ENCODE data around the gene EFCAB14. TPM values are rescaled to one million over a fixed set of nuclear protein-coding genes. Genes with fewer than 3 reads are reported as not detected.

The EFCAB14 gene
- polyA plus RNA-seq, 3 donors: 31.4 to 75.5 (median 49.8) TPM

- no peak overlapping the region for H2AFZ ChIP-seq (ENCODE audit: insufficient read depth, low read depth, low read length, poor library complexity, severe bottlenecking)
- no peak for TF ChIP-seq CTCF (IDR thresholded peaks at IDR 0.05)
- no peaks in the 10 kb centered on the region for H4K20me1 ChIP-seq (ENCODE audit: insufficient read depth, low read length)
- Mint-ChIP-seq H3K9me3 (peaks cover 0 to 11% (median 3%) of the 10 kb centered on the region in 7 donors), H3K36me3 (no peaks in the 10 kb centered on the region), H3K4me1 (no peaks in the 10 kb centered on the region), H3K27ac (no peak overlapping the region), H3K27me3 (ENCODE audit: low read depth in 3 of 3) (peaks cover 10 to 25% (median 14%) of the 10 kb centered on the region in 3 donors), H3K4me3 (no peak overlapping the region)
- no peaks in the 10 kb centered on the region for H3K27me3 ChIP-seq (ENCODE audit: control insufficient read depth in 2 of 2, insufficient read depth in 2 of 2, low read length in 2 of 2)
- no peak overlapping the region for H3K27ac ChIP-seq (ENCODE audit: low read depth in 1 of 2, low read length in 2 of 2)
- no peak overlapping the region for H3K4me3 ChIP-seq (replicated peaks in 1 of 3; ENCODE audit: low read depth in 2 of 3, low read length in 3 of 3)
- H3K36me3 ChIP-seq (replicated peaks in 1 of 2; ENCODE audit: control insufficient read depth in 1 of 2, insufficient read depth in 2 of 2, low read length in 2 of 2): no peaks in the 10 kb centered on the region
- no peaks in the 10 kb centered on the region for H3K4me1 ChIP-seq (ENCODE audit: control insufficient read depth in 1 of 2, insufficient read depth in 2 of 2, low read length in 2 of 2)
- no peak overlapping the region for H3K9ac ChIP-seq (ENCODE audit: insufficient read depth, low read length, poor library complexity, severe bottlenecking)
- no peak for DNase-seq
- H3K79me2 ChIP-seq (ENCODE audit: insufficient read depth, low read length): no peaks in the 10 kb centered on the region
- no peaks in the 10 kb centered on the region for H3K9me3 ChIP-seq (replicated peaks in 1 of 2; ENCODE audit: control insufficient read depth in 1 of 2, insufficient read depth in 1 of 2, low read length in 2 of 2)
- no peak overlapping the region for H3K4me2 ChIP-seq (replicated peaks; ENCODE audit: extremely low read depth, low read length, poor library complexity, severe bottlenecking)
- intact Hi-C loops (cut with micrococcal nuclease): no loop called here
Measured at GRCh38 chr1:46757956-46758528, 39.1 kb upstream of the EFCAB14 start.

- DNase-seq: no peak
- no peaks in the 10 kb centered on the region for H3K36me3 Mint-ChIP-seq
- H3K9me3 Mint-ChIP-seq: peaks cover 0 to 8% (median 3%) of the 10 kb centered on the region in 7 donors
- intact Hi-C loops (cut with micrococcal nuclease): no loop called here
- H3K9ac ChIP-seq (ENCODE audit: insufficient read depth, low read length, poor library complexity, severe bottlenecking): no peak overlapping the region
- H3K4me1 Mint-ChIP-seq: no peaks in the 10 kb centered on the region
- no peak for TF ChIP-seq CTCF (IDR thresholded peaks at IDR 0.05)
- WGBS (ENCODE audit: insufficient coverage): 78% methylated on average over 4 of the region's 6 CpGs
- no peaks in the 10 kb centered on the region for H4K20me1 ChIP-seq (ENCODE audit: insufficient read depth, low read length)
- no peak overlapping the region for H3K4me2 ChIP-seq (replicated peaks; ENCODE audit: extremely low read depth, low read length, poor library complexity, severe bottlenecking)
- H2AFZ ChIP-seq (ENCODE audit: insufficient read depth, low read depth, low read length, poor library complexity, severe bottlenecking): no peak overlapping the region
- no peak overlapping the region for H3K27ac ChIP-seq (ENCODE audit: low read depth in 1 of 2, low read length in 2 of 2)
- H3K9me3 ChIP-seq (replicated peaks in 1 of 2; ENCODE audit: control insufficient read depth in 1 of 2, insufficient read depth in 1 of 2, low read length in 2 of 2): no peaks in the 10 kb centered on the region
- H3K27ac Mint-ChIP-seq: no peak overlapping the region
- H3K27me3 ChIP-seq (ENCODE audit: control insufficient read depth in 2 of 2, insufficient read depth in 2 of 2, low read length in 2 of 2): no peaks in the 10 kb centered on the region
- H3K4me1 ChIP-seq (ENCODE audit: control insufficient read depth in 1 of 2, insufficient read depth in 2 of 2, low read length in 2 of 2): no peaks in the 10 kb centered on the region
- no peak overlapping the region for H3K4me3 ChIP-seq (replicated peaks in 1 of 3; ENCODE audit: low read depth in 2 of 3, low read length in 3 of 3)
- H3K36me3 ChIP-seq (replicated peaks in 1 of 2; ENCODE audit: control insufficient read depth in 1 of 2, insufficient read depth in 2 of 2, low read length in 2 of 2): no peaks in the 10 kb centered on the region
- no peak overlapping the region for H3K4me3 Mint-ChIP-seq
- no peaks in the 10 kb centered on the region for H3K79me2 ChIP-seq (ENCODE audit: insufficient read depth, low read length)
- H3K27me3 Mint-ChIP-seq (ENCODE audit: low read depth in 3 of 3): peaks cover 9 to 28% (median 14%) of the 10 kb centered on the region in 3 donors
Measured at GRCh38 chr1:46757247-46757955, 38.5 kb upstream of the EFCAB14 start.
